ENCODE measurements around the gene ANKRD26. TPM values are rescaled to one million over a fixed set of nuclear protein-coding genes. Genes with fewer than 3 reads are reported as not detected.
A peak's percentile ranks its signal among the peaks of the same experiment; 100 is the strongest.

The ANKRD26 gene
- 9.3 TPM for total RNA-seq
- 1.9 TPM for polyA plus RNA-seq (ENCODE audit: insufficient read depth, low read depth, low replicate concordance)
- long read RNA-seq, donor 1 = 0 reads
- long read RNA-seq, donor 2 = 0 reads
- long read RNA-seq, donor 3 = 0 reads
- long read RNA-seq, donor 4, full-length matches to known transcripts = 1 of 1 reads
- long read RNA-seq, donor 4, partial matches to known transcripts = 0 of 1 reads
- long read RNA-seq, donor 4, other reads (novel, unspliced or antisense) = 0 of 1 reads
- long read RNA-seq, donor 5 = 0 reads
- long read RNA-seq, donor 6 = 0 reads
- long read RNA-seq, donor 7, partial matches to known transcripts = 6 of 7 reads
- long read RNA-seq, donor 7, other reads (novel, unspliced or antisense) = 1 of 7 reads
- long read RNA-seq, donor 8 = 0 reads
- long read RNA-seq, donor 9 = 0 reads
- long read RNA-seq, donor 10 = 0 reads

DNA sequence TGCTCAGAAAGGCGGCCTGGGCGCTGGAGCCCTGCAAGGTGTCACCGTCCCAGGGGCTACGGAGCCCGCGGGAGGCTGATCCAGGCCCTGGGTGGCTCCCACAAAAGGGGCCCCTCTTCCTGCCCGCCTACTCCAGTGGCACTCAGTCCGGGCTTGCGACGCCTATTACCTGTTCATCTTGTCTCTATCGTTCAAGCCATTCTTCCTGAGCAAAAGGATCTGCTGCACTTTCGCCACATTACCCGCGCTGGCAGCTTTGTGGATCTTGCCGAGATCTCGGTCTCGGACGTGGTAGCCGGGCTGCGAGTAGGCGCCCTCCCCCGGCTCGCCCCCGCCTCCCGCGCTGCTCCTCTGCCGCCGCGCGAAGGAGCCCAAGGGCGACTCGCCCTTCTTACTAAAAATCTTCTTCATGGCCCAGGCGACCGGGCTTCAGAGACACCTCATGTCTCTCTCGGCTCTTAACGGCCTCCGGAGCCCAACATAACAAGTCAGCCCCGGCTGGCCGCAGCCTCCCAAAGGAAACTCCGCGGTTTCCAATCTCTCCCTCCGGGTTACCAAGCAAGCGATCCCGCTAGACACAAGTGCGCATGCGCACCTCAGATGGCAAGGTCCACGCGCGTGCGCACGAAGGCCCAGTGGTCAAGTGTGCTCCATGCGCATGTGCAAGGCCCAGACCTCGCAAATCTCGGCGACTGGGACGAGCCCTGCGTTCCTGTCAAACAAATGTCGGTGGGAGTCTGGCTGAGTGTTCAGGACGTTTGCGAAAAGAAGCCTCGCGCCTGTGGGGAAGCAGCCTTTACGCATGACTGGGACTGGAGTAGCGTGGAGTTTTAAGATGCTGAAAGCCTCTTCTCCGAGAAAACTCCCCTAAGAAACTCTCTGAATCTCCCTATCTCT lies at the start of gene ANKRD26:
ANKRD26 (minus strand) TSS at position 579 of the 897 bp plus-strand sequence; CDS start at position 411, 168 bp downstream.
- no peak for FAIRE-seq
- Histone ChIP-seq H3K36me3 (ENCODE audit: control insufficient read depth in 2 of 3, insufficient read depth in 3 of 3, low read length in 3 of 3) (no peaks in the 10 kb centered on the region), H3K4me3 (ENCODE audit: low read length in 3 of 3) (peak within 1 kb of the TSS; percentile 78 to 92 (median 83)), H3K4me1 (ENCODE audit: control insufficient read depth in 2 of 3, insufficient read depth in 2 of 3, low read depth in 1 of 3, low read length in 3 of 3) (no peaks in the 10 kb centered on the region), H3K27ac (ENCODE audit: low read depth in 2 of 2, low read length in 2 of 2) (peak within 1 kb of the TSS; percentile 88 to 95), H3K27me3 (ENCODE audit: control insufficient read depth, insufficient read depth, low read length) (no peaks in the 10 kb centered on the region), H3K9me3 (ENCODE audit: control insufficient read depth in 2 of 3, insufficient read depth in 1 of 3, low read length in 3 of 3) (no peaks in the 10 kb centered on the region), H3K9ac (ENCODE audit: low read length in 3 of 3) (peak within 1 kb of the TSS; percentile 76 to 86 (median 78))
- peak; percentile 98 to 99 (median 99) for DNase-seq
- TF ChIP-seq, protein P1, sequence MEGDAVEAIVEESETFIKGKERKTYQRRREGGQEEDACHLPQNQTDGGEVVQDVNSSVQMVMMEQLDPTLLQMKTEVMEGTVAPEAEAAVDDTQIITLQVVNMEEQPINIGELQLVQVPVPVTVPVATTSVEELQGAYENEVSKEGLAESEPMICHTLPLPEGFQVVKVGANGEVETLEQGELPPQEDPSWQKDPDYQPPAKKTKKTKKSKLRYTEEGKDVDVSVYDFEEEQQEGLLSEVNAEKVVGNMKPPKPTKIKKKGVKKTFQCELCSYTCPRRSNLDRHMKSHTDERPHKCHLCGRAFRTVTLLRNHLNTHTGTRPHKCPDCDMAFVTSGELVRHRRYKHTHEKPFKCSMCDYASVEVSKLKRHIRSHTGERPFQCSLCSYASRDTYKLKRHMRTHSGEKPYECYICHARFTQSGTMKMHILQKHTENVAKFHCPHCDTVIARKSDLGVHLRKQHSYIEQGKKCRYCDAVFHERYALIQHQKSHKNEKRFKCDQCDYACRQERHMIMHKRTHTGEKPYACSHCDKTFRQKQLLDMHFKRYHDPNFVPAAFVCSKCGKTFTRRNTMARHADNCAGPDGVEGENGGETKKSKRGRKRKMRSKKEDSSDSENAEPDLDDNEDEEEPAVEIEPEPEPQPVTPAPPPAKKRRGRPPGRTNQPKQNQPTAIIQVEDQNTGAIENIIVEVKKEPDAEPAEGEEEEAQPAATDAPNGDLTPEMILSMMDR (IDR thresholded peaks at IDR 0.05; ENCODE audit: borderline replicate concordance, extremely low read depth, insufficient read depth) = no peak
- intact Hi-C loops (cut with DNase I) = no loop called here

DNA sequence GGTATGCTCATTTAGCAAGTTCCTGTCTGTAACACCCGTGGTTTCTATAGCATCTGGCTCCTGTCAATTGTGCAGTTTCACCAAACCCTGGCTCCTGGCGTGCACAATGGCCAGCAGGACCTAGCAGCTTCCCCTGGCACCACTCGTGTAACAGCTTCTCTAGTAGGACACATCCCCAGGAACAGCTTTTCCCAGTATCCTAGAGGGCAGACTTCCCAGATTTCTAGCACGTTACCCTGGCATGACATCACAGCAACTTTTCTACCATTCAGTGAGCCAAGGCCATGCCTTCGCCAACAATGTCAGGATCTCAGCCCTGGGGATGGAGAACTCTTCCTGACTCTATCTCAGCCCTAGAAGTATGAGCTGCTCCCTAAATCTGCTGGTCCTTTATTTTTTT lies 47.4 kb upstream of the ANKRD26 start:
- FAIRE-seq (no peak), DNase-seq (no peak)
- Histone ChIP-seq H3K9me3 (ENCODE audit: control insufficient read depth in 2 of 3, insufficient read depth in 1 of 3, low read length in 3 of 3) (no peaks in the 10 kb centered on the region), H3K27me3 (ENCODE audit: control insufficient read depth, insufficient read depth, low read length) (no peaks in the 10 kb centered on the region), H3K27ac (ENCODE audit: low read depth in 2 of 2, low read length in 2 of 2) (no peak overlapping the region), H3K36me3 (ENCODE audit: control insufficient read depth in 2 of 3, insufficient read depth in 3 of 3, low read length in 3 of 3) (peaks cover 8 to 27% (median 13%) of the 10 kb centered on the region in 3 donors), H3K4me3 (ENCODE audit: low read length in 3 of 3) (no peak overlapping the region), H3K9ac (ENCODE audit: low read length in 3 of 3) (no peak overlapping the region), H3K4me1 (ENCODE audit: control insufficient read depth in 2 of 3, insufficient read depth in 2 of 3, low read depth in 1 of 3, low read length in 3 of 3) (peaks cover 0 to 5% (median 2%) of the 10 kb centered on the region in 3 donors)
- intact Hi-C loops (cut with DNase I) = no loop called here
- TF ChIP-seq, protein P1 (IDR thresholded peaks at IDR 0.05; ENCODE audit: borderline replicate concordance, extremely low read depth, insufficient read depth) = no peak

DNA sequence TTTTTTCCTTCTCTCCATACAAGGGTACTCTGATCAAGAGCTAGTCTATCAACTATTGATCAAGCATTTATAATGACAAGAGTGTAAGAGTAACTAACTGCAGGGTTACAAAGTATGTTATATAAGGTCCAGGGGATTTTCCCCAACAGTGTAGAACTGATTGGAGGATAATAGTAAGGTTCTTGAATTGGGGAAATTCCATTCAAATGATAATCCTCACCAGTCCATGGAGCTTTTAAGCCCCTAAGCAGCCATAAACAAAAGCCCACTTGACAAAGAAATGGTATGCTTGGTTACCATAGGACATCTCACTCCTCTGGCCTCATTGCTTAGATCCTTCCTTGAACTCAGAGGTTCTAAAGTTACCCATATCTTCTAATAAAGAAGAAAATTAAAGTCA lies 45.6 kb upstream of the ANKRD26 start:
- Histone ChIP-seq H3K36me3 (ENCODE audit: control insufficient read depth in 2 of 3, insufficient read depth in 3 of 3, low read length in 3 of 3) (peaks cover 8 to 35% (median 15%) of the 10 kb centered on the region in 3 donors), H3K9me3 (ENCODE audit: control insufficient read depth in 2 of 3, insufficient read depth in 1 of 3, low read length in 3 of 3) (no peaks in the 10 kb centered on the region), H3K9ac (ENCODE audit: low read length in 3 of 3) (no peak overlapping the region), H3K4me1 (ENCODE audit: control insufficient read depth in 2 of 3, insufficient read depth in 2 of 3, low read depth in 1 of 3, low read length in 3 of 3) (no peaks in the 10 kb centered on the region), H3K4me3 (ENCODE audit: low read length in 3 of 3) (no peak overlapping the region), H3K27ac (ENCODE audit: low read depth in 2 of 2, low read length in 2 of 2) (no peak overlapping the region), H3K27me3 (ENCODE audit: control insufficient read depth, insufficient read depth, low read length) (no peaks in the 10 kb centered on the region)
- TF ChIP-seq, protein P1 (IDR thresholded peaks at IDR 0.05; ENCODE audit: borderline replicate concordance, extremely low read depth, insufficient read depth) = no peak
- FAIRE-seq (no peak), DNase-seq (no peak)
- intact Hi-C loops (cut with DNase I) = no loop called here
